CD4-positive, alpha-beta T cell treated with Interleukin-21 for 1 hour (primary cell): ENCODE measurements around the gene CES2.
"Not testable (repeated sequence)": the region's sequence is repeated elsewhere in the genome, so short reads cannot be mapped to it uniquely, and the experiment has no call there.

ENCODE experiments used
- DNase-seq: peaks from one replicate; pipeline ENCODE4 v3.0.0-alpha.2; 2020

Gene CES2

GRCh38 chr16:66986559-66986958, 51.2 kb downstream of the CES2 start:
- no peak for DNase-seq

- DNase-seq, result no peak
These were observed 53.0 kb downstream of the CES2 start, which contains the start of gene CES4A for GRCh38 chr16:66988197-66988788. CES4A (plus strand) TSS chr16:66988589; CDS start chr16:66988773, 184 bp downstream.

DNA sequence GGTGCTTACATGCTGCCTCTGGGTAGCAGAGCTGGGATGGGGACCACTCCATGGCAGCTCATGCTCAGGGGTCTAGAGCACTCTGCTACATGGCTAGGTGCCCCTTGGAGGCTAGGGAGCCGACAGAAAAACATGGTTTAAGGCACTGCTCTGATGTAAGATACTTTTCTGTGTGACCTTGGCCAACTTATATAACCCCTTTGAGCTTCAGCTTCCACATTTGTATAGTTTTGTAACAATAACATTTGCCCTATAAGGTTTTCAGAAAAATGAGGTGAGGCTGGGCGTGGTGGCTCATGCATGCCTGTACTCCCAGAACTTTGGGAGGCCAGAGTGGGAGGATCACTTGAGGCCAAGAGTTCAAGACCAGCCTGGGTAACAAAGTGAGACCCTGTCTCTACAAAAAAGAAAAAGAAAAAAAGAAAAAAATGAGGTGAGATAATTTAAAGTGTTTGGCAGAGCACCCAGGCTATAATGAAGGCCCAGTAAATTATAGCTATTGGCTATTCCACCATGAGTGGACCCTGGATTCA, 56.3 kb downstream of the CES2 start:
- DNase-seq, result no peak

DNA sequence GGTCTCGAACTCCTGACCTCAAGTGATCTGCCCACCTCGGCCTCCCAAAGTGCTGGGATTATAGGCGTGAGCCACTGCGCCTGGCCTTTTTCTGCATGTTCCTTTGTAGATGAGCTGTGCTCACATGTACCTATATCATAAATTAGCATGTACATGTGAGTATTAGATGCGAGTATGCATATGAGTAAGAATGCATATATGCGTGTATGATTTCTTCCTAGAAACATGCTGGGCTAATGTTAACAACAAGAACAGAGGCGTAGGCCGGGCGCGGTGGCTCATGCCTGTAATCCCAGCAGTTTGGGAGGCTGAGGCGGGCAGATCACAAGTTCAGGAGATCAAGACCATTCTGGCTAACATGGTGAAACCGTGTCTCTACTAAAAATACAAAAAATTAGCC, 58.2 kb downstream of the CES2 start:
- not testable (repeated sequence) for DNase-seq
